GM23248 (cell line): ENCODE results near the gene CHAF1A. TPM values are rescaled to one million over a fixed set of nuclear protein-coding genes. Genes with fewer than 3 reads are reported as not detected.

ENCODE experiments used
- DNase-seq: peaks from one replicate; pipeline ENCODE4 v3.0.0-alpha.2; 2015
- H2AFZ ChIP-seq: fragments of 200-600 bp; sonication (generic); 2 replicates; pipeline ENCODE4 v1.6.1; 2016; ENCODE audit warnings: antibody characterized with exemption
- H3F3A ChIP-seq: fragments of 200-600 bp; sonication (generic); 2 replicates; pipeline ENCODE4 v1.6.1; 2016; ENCODE audit warnings: mild to moderate bottlenecking, antibody characterized with exemption, mixed run types; ENCODE audit not compliant: insufficient read depth
- H3K27ac ChIP-seq: fragments of 200-600 bp; sonication (generic); 2 replicates; pipeline ENCODE4 v1.5.1; 2016; ENCODE audit warnings: mild to moderate bottlenecking
- H3K27me3 ChIP-seq: fragments of 200-600 bp; sonication (generic); replicated peaks from 2 replicates; pipeline ENCODE4 v1.6.1; 2016; ENCODE audit warnings: mild to moderate bottlenecking; ENCODE audit not compliant: insufficient read depth
- H3K36me3 ChIP-seq: fragments of 200-600 bp; sonication (generic); 2 replicates; pipeline ENCODE4 v1.6.1; 2016; ENCODE audit warnings: low read depth, mild to moderate bottlenecking
- H3K4me1 ChIP-seq: fragments of 200-600 bp; sonication (generic); 2 replicates; pipeline ENCODE4 v1.6.1; 2016; ENCODE audit warnings: mild to moderate bottlenecking; ENCODE audit not compliant: insufficient read depth
- H3K4me2 ChIP-seq: fragments of 200-600 bp; sonication (generic); one replicate; pipeline ENCODE4 v1.6.1; 2016; ENCODE audit warnings: mild to moderate bottlenecking; ENCODE audit not compliant: unreplicated experiment
- H3K4me3 ChIP-seq: fragments of 200-600 bp; sonication (generic); 2 replicates; pipeline ENCODE4 v1.5.1; 2016; ENCODE audit warnings: mild to moderate bottlenecking
- H3K79me2 ChIP-seq: fragments of 200-600 bp; sonication (generic); 2 replicates; pipeline ENCODE4 v1.6.1; 2016; ENCODE audit warnings: mild to moderate bottlenecking; ENCODE audit not compliant: insufficient read depth
- H3K9ac ChIP-seq: fragments of 200-600 bp; sonication (generic); 2 replicates; pipeline ENCODE4 v1.6.1; 2016; ENCODE audit warnings: mild to moderate bottlenecking
- H3K9me2 ChIP-seq: fragments of 200-600 bp; sonication (generic); 2 replicates; pipeline ENCODE4 v1.6.1; 2016; ENCODE audit warnings: mixed run types, mild to moderate bottlenecking, moderate library complexity; ENCODE audit not compliant: insufficient read depth
- H3K9me3 ChIP-seq: fragments of 200-600 bp; sonication (generic); one replicate; pipeline ENCODE4 v1.6.1; 2017; ENCODE audit warnings: low read depth
- H4K20me1 ChIP-seq: fragments of 200-600 bp; sonication (generic); 2 replicates; pipeline ENCODE4 v1.6.0; 2016; ENCODE audit not compliant: insufficient read depth
- EZH2 ChIP-seq: fragments of 200-600 bp; sonication (generic); IDR thresholded peaks from 2 replicates; pipeline ENCODE4 v1.6.1; 2018; ENCODE audit warnings: antibody characterized with exemption, mild to moderate bottlenecking; ENCODE audit not compliant: insufficient read depth, poor library complexity, severe bottlenecking
- EZH2phosphoT487 ChIP-seq: fragments of 200-600 bp; sonication (generic); IDR thresholded peaks from 2 replicates; pipeline ENCODE4 v1.6.1; 2018; ENCODE audit warnings: antibody characterized with exemption, moderate library complexity, mild to moderate bottlenecking, low read depth; ENCODE audit not compliant: insufficient read depth
- WGBS, 2 experiments: methylation state at CpG; one replicate each; pipeline ENCODE4 v1.1.6; 2015 to 2017; ENCODE audit warnings: low lambda C conversion rate in 2 of 2, low coverage in 1 of 2; ENCODE audit errors: missing lambda C conversion rate in 2 of 2; 5-methylcytosine and 5-hydroxymethylcytosine counted together
- in situ Hi-C: fragments of 300-500 bp; cut with MboI; formaldehyde crosslinking; loops from 2 replicates; pipeline ENCODE4 v1.15.0; 2020
- polyA plus RNA-seq: library from polyadenylated mRNA; unstranded; fragments of >200 nt; fragmentation: Nextera tagmentation; extraction: Ambion mirVana; gene quantifications from 2 replicates; pipeline ENCODE4 v1.2.1, GENCODE V29; 2016
- total RNA-seq: library from RNA; depleted of rRNA; stranded (reverse); fragments of >200 nt; shearing (Covaris generic); gene quantifications from 2 replicates; pipeline ENCODE4 v1.2.3, GENCODE V29; 2014

The CHAF1A gene
- total and polyA plus RNA-seq, 2 experiments from 2014 or later, result 11.6 to 12.6 TPM

- no peaks in the 10 kb centered on the region for H3K9me2 ChIP-seq
- 74 to 80% methylated on average over 8 to 17 of the region's 17 CpGs for WGBS, 2 experiments
- no peak for TF ChIP-seq EZH2
- TF ChIP-seq EZH2phosphoT487, result no peak
- in situ Hi-C loops, result no loop called here
- H2AFZ ChIP-seq, result no peak overlapping the region
- H3K9ac ChIP-seq, result no peak overlapping the region
- H3K9me3 ChIP-seq, result no peaks in the 10 kb centered on the region
- H4K20me1 ChIP-seq, result no peaks in the 10 kb centered on the region
- no peak overlapping the region for H3K27ac ChIP-seq
- no peaks in the 10 kb centered on the region for H3K79me2 ChIP-seq
- H3F3A ChIP-seq, result peaks cover 9% of the 10 kb centered on the region; the same call in 1 of the 2 replicates
- no peak for DNase-seq
- no peak overlapping the region for H3K4me3 ChIP-seq
- no peaks in the 10 kb centered on the region for H3K4me1 ChIP-seq
- peaks cover 5% of the 10 kb centered on the region; the same call in 1 of the 2 replicates for H3K36me3 ChIP-seq
- no peaks in the 10 kb centered on the region for H3K27me3 ChIP-seq
- no peak overlapping the region for H3K4me2 ChIP-seq
Observed at GRCh38 chr19:4354897-4355296, 47.5 kb upstream of the CHAF1A start.

- Histone ChIP-seq H3K27me3 (no peaks in the 10 kb centered on the region), H3K4me2 (no peak overlapping the region), H2AFZ (no peak overlapping the region), H3K36me3 (peaks cover 14% of the 10 kb centered on the region; the same call in 1 of the 2 replicates), H3F3A (peaks cover 11% of the 10 kb centered on the region; the same call in 1 of the 2 replicates), H3K4me3 (no peak overlapping the region), H3K79me2 (no peaks in the 10 kb centered on the region), H3K9me2 (no peaks in the 10 kb centered on the region), H3K4me1 (no peaks in the 10 kb centered on the region), H4K20me1 (no peaks in the 10 kb centered on the region), H3K27ac (no peak overlapping the region), H3K9ac (no peak overlapping the region), H3K9me3 (no peaks in the 10 kb centered on the region)
- WGBS, 2 experiments, result 60% methylated on average over 20 to 22 of the region's 23 CpGs
- in situ Hi-C loops, result no loop called here
- TF ChIP-seq EZH2, result no peak
- no peak for TF ChIP-seq EZH2phosphoT487
- no peak for DNase-seq
Observed at GRCh38 chr19:4357095-4357797, 45.2 kb upstream of the CHAF1A start.

DNA sequence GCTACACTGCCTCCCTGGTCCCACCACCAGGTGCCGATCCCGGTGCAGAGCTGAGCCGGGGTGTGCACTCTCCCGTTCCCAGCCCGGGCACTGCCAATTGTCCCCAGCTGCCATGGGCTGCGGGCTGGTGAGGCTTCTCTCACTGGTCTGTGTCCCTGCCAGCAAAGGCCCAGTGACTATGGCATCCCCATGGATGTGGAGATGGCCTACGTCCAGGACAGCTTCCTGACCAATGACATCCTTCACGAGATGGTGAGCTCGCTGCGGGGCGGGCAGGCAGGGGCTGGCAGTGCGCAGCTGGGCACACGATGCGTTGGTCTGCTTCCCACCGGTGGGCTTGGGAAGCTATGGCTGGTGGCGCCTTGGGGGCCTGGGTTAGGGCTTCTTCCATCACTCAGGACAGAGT lies 44.5 kb upstream of the CHAF1A start:
- in situ Hi-C loops, result no loop called here
- H4K20me1 ChIP-seq, result no peaks in the 10 kb centered on the region

DNA sequence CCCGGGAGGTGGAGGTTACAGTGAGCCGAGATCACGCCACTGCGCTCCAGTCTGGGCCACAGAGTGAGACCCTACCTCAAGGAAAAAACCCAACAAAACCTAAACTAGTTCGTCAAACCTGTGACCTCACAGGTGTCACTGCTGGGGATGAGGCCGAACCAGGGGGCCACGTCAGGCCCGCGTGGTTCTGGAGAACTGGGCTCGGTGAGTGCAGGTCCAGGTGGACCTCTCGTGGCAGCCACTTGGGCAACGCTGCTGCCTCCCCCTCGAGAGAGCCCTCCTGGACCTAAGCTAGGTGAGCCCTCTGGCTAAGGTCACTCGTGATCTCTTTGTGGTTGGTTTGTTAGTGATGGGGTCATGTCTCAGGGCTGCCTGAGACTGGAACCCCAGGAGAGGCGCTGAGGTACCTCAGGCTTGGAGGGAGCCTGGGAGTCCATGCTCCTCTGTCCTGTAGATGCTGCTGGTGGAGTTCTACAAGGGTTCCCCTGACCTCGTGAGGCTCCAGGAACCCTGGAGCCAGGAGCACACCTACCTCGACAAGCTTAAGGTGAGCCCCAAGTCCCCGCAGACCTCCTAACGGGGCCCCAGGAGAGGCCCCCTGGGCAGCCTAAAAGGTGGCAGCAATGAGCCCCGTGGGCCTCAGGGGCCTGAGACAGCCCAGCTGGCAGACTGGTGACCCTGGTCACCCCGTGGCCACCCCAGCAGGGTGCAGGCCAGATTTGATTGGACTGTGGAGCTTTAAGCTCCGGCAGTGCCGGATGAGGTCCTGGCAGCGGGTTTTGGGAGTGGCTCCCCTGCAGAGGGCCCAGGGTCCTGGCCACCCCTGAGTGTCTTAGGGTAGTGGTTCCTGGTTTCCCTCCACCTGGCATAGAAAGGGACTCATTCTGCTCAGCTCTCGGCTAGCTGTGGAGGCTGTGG lies 43.5 kb upstream of the CHAF1A start:
- Histone ChIP-seq H3K79me2 (peaks cover 16% of the 10 kb centered on the region), H3F3A (0 out of 2 replicates have a peak, but pooled peaks cover 5% of the 10 kb centered on the region), H3K4me1 (no peaks in the 10 kb centered on the region), H3K9ac (no peak overlapping the region), H3K4me3 (no peak overlapping the region), H3K9me3 (no peaks in the 10 kb centered on the region), H4K20me1 (no peaks in the 10 kb centered on the region), H3K27me3 (no peaks in the 10 kb centered on the region), H3K4me2 (no peak overlapping the region), H3K36me3 (peaks cover 14% of the 10 kb centered on the region; the same call in 1 of the 2 replicates), H3K9me2 (no peaks in the 10 kb centered on the region), H2AFZ (no peak overlapping the region), H3K27ac (no peak overlapping the region)
- 85% methylated on average over 23 to 25 of the region's 25 CpGs for WGBS, 2 experiments
- TF ChIP-seq EZH2phosphoT487, result no peak
- TF ChIP-seq EZH2, result no peak
- no peak for DNase-seq
- in situ Hi-C loops, result no loop called here

More for the DNA sequence above, 44.5 kb upstream of the CHAF1A start:
- Histone ChIP-seq H3K9me2 (no peaks in the 10 kb centered on the region), H3K4me2 (no peak overlapping the region), H3K4me3 (no peak overlapping the region), H3K4me1 (no peaks in the 10 kb centered on the region), H3K36me3 (peaks cover 14% of the 10 kb centered on the region; the same call in 1 of the 2 replicates), H3K9me3 (no peaks in the 10 kb centered on the region), H3K27ac (no peak overlapping the region), H3K79me2 (0 out of 2 replicates have a peak, but pooled peaks cover 7% of the 10 kb centered on the region), H2AFZ (no peak overlapping the region), H3F3A (peaks cover 10% of the 10 kb centered on the region; the same call in 1 of the 2 replicates), H3K9ac (no peak overlapping the region), H3K27me3 (no peaks in the 10 kb centered on the region)
- 94 to 96% methylated on average over 16 of the region's 16 CpGs for WGBS, 2 experiments
- TF ChIP-seq EZH2 (no peak), EZH2phosphoT487 (no peak)
- DNase-seq, result no peak
